HG02870 (cell line): ENCODE results near the gene SOCS6.

Experiments used
- ATAC-seq: cut with Tn5 transposase; IDR thresholded peaks from one replicate; pipeline ENCODE4 v1.9.1; 2021; ENCODE audit warnings: mild to moderate bottlenecking, moderate library complexity; ENCODE audit not compliant: unreplicated experiment

The SOCS6 gene

GRCh38 chr18:70288171-70288850, 534 bp upstream of the SOCS6 start:
- peak; percentile 17 for ATAC-seq

- ATAC-seq: peak; percentile 42
These were observed 787 bp downstream of the SOCS6 start for GRCh38 chr18:70289351-70290312.

- ATAC-seq: no peak
These were observed 1.8 kb downstream of the SOCS6 start for GRCh38 chr18:70290482-70291294.

GRCh38 chr18:70291295-70291574, 2.4 kb downstream of the SOCS6 start:
- no peak for ATAC-seq

- ATAC-seq: no peak
These were observed 3.8 kb downstream of the SOCS6 start for GRCh38 chr18:70292628-70293027.

GRCh38 chr18:70293166-70293565, 4.3 kb downstream of the SOCS6 start:
- ATAC-seq: no peak

- no peak for ATAC-seq
These were observed 5.8 kb downstream of the SOCS6 start for GRCh38 chr18:70294471-70295191.

GRCh38 chr18:70295192-70296188, 6.6 kb downstream of the SOCS6 start:
- no peak for ATAC-seq

GRCh38 chr18:70296289-70296688, 7.4 kb downstream of the SOCS6 start:
- no peak for ATAC-seq

GRCh38 chr18:70296781-70297180, 7.9 kb downstream of the SOCS6 start:
- no peak for ATAC-seq

- no peak for ATAC-seq
These were observed 10.5 kb downstream of the SOCS6 start for GRCh38 chr18:70299393-70299792.

- no peak for ATAC-seq
These were observed 12.8 kb downstream of the SOCS6 start for GRCh38 chr18:70301667-70302066.

GRCh38 chr18:70308555-70309294, 19.9 kb downstream of the SOCS6 start:
- no peak for ATAC-seq

- ATAC-seq: no peak
These were observed 21.9 kb downstream of the SOCS6 start for GRCh38 chr18:70310560-70311320.

GRCh38 chr18:70311726-70312125, 22.9 kb downstream of the SOCS6 start:
- no peak for ATAC-seq

GRCh38 chr18:70313640-70314039, 24.8 kb downstream of the SOCS6 start:
- ATAC-seq: no peak

GRCh38 chr18:70314151-70314782, 25.4 kb downstream of the SOCS6 start:
- no peak for ATAC-seq

- ATAC-seq: no peak
These were observed 30.3 kb downstream of the SOCS6 start for GRCh38 chr18:70319187-70319586.
